Adipocyte (in vitro differentiated cells): ENCODE measurements around the gene OR6Y1.

Source experiments
- DNase-seq: peaks from one replicate; pipeline ENCODE4 v3.0.0-alpha.2; 2015; ENCODE audit warnings: low read depth
- H3K27me3 ChIP-seq: replicated peaks from 2 replicates; pipeline ENCODE4 v1.7.0; 2013; ENCODE audit warnings: mild to moderate bottlenecking, low read length, moderate library complexity; ENCODE audit not compliant: control insufficient read depth, insufficient read depth
- H3K36me3 ChIP-seq: 2 replicates; pipeline ENCODE4 v1.7.0; 2013; ENCODE audit warnings: low read length, mild to moderate bottlenecking, moderate library complexity; ENCODE audit not compliant: control insufficient read depth, insufficient read depth, severe bottlenecking
- H3K4me1 ChIP-seq: 2 replicates; pipeline ENCODE4 v1.7.0; 2013; ENCODE audit warnings: mild to moderate bottlenecking, low read length, moderate library complexity; ENCODE audit not compliant: control insufficient read depth, insufficient read depth
- H3K4me3 ChIP-seq: 2 replicates; pipeline ENCODE4 v1.7.0; 2013; ENCODE audit warnings: mild to moderate bottlenecking, low read length, moderate library complexity
- H3K9ac ChIP-seq: 2 replicates; pipeline ENCODE4 v1.7.0; 2013; ENCODE audit warnings: mild to moderate bottlenecking, low read length, moderate library complexity
- H3K9me3 ChIP-seq: 2 replicates; pipeline ENCODE4 v1.7.0; 2013; ENCODE audit warnings: mild to moderate bottlenecking, low read length, moderate library complexity; ENCODE audit not compliant: control insufficient read depth

Gene OR6Y1, protein sequence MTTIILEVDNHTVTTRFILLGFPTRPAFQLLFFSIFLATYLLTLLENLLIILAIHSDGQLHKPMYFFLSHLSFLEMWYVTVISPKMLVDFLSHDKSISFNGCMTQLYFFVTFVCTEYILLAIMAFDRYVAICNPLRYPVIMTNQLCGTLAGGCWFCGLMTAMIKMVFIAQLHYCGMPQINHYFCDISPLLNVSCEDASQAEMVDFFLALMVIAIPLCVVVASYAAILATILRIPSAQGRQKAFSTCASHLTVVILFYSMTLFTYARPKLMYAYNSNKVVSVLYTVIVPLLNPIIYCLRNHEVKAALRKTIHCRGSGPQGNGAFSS

DNA sequence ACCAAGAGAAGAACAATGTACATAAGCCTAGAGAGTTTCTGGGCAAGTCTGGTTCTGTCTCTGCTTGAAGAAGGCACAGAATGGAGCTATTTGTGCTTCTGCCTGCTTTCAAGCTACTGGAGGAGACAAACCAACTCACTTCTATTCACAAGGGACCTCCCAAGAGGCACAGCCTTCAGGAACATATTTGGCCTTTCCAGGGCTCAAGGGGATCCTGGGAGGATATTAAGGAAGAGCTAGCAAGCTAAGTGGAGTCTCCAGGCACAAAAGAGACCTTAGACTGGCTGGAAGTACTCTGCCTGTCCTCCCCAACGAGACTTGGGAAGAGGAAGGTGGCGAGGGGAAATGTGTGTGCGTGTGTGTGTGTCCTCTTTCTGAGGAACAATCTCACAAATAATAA, at the start of gene OR6Y1:
Gene OR6Y1 (minus strand): TSS at position 54 of the 400 bp plus-strand sequence. CDS start 6,300 bp downstream, outside the sequence.
- H3K9me3 ChIP-seq, result no peaks in the 10 kb centered on the region
- H3K36me3 ChIP-seq, result no peaks in the 10 kb centered on the region
- H3K27me3 ChIP-seq, result no peaks in the 10 kb centered on the region

DNA sequence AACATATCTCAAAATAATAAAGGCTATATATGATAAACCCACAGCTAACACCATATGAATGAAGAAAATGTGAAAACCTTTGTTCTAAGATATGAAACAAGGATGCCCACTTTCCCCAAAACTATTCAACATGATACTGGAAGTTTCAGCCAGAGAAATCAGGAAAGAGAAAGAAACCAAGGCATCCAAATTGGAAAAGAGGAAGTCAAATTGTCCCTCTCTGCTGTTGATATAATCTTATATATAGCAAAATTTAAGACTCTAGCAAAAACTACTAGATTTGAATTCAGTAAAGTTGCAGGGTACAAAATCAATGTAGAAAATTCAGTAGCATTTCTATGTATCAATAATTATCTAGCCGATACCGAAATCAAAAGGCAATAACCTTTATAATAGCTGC, 46.5 kb upstream of the OR6Y1 start:
- H3K4me1 ChIP-seq, result no peaks in the 10 kb centered on the region
- DNase-seq, result no peak
- no peaks in the 10 kb centered on the region for H3K36me3 ChIP-seq
- H3K9ac ChIP-seq, result no peak overlapping the region
- peaks cover 28% of the 10 kb centered on the region for H3K9me3 ChIP-seq
- no peaks in the 10 kb centered on the region for H3K27me3 ChIP-seq
- no peak overlapping the region for H3K4me3 ChIP-seq

More for the DNA sequence above, at the start of gene OR6Y1:
- no peak within 1 kb of the TSS for H3K9ac ChIP-seq
- DNase-seq, result no peak
- no peaks in the 10 kb centered on the region for H3K4me1 ChIP-seq
- H3K4me3 ChIP-seq, result no peak within 1 kb of the TSS

DNA sequence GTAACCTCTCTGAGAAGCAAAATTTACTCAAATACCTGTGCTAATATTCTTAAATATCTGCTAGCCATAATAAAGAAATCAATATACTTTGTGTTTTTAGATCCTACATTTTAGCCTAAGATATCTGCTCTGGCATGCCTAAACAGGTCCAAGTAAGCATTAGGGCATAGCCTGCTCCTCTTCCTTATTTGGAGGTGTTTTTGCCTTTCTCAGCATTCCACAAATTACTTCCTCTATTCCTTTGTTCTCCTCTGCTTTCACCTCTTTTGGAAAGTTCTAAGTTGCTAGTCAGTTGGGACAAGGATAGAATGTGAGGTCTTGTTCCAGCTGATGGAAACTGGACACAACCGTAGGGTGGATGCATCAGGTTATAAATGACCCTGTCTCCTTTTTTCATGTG, 32.7 kb upstream of the OR6Y1 start:
- Histone ChIP-seq H3K4me3 (no peak overlapping the region), H3K27me3 (no peaks in the 10 kb centered on the region), H3K9me3 (peaks cover 14% of the 10 kb centered on the region), H3K4me1 (no peaks in the 10 kb centered on the region), H3K36me3 (no peaks in the 10 kb centered on the region), H3K9ac (no peak overlapping the region)
- DNase-seq, result no peak

GRCh38 chr1:158583962-158584361, 29.8 kb upstream of the OR6Y1 start:
- Histone ChIP-seq H3K27me3 (no peaks in the 10 kb centered on the region), H3K4me3 (no peak overlapping the region), H3K36me3 (no peaks in the 10 kb centered on the region), H3K9me3 (peaks cover 14% of the 10 kb centered on the region), H3K9ac (no peak overlapping the region), H3K4me1 (no peaks in the 10 kb centered on the region)
- DNase-seq, result no peak

- H3K9me3 ChIP-seq, result no peaks in the 10 kb centered on the region
- H3K27me3 ChIP-seq, result no peaks in the 10 kb centered on the region
- H3K4me1 ChIP-seq, result no peaks in the 10 kb centered on the region
- no peak for DNase-seq
- no peak within 1 kb of the TSS for H3K4me3 ChIP-seq
- H3K36me3 ChIP-seq, result no peaks in the 10 kb centered on the region
- no peak within 1 kb of the TSS for H3K9ac ChIP-seq
Measured at GRCh38 chr1:158579733-158580132, 25.5 kb upstream of the OR6Y1 start, which contains the start of gene OR10X1. OR10X1 (minus strand) TSS chr1:158579899; CDS start chr1:158579899, 0 bp downstream.

DNA sequence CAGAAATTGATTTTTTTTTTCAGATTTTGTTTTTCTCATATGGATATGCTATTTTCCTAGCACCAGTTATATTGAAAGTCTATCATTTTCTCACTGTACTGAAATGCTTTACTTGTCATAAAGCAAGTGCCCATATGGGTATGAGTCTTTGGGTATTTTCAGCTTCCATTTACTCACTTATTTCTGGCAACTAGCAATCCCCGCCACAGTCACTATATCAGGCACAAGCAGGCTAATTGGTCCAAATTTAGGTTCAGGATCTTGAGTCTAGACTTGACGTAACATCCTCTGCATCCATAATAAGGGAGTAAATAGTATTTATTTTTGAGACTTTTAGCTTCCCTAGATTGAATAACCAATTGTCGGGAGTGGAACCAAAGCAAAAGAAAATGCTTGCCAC, 23.4 kb upstream of the OR6Y1 start:
- no peak overlapping the region for H3K4me3 ChIP-seq
- DNase-seq, result no peak
- no peak overlapping the region for H3K9ac ChIP-seq
- H3K27me3 ChIP-seq, result peaks cover 3% of the 10 kb centered on the region
- no peaks in the 10 kb centered on the region for H3K9me3 ChIP-seq
- no peaks in the 10 kb centered on the region for H3K4me1 ChIP-seq
- H3K36me3 ChIP-seq, result no peaks in the 10 kb centered on the region

DNA sequence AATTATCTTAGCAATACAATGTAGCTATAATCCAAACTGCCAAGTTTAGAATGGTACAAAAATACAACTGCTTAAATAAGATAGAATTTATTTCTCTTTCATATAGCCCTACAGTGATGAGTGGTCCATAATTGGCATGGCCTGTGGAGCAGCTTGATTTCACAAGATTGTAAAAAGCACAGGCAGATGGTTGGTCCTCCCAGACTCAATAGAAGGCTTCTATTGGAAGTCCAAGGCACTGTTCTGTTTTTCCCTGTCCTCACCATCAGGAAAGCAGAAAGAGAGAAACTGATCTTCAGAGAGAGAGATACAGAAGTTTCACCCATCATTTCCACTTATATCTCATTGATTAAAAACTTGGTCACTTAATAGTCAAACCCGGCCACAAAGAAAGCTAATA, 18.0 kb upstream of the OR6Y1 start:
- Histone ChIP-seq H3K27me3 (peaks cover 4% of the 10 kb centered on the region), H3K4me1 (no peaks in the 10 kb centered on the region), H3K36me3 (no peaks in the 10 kb centered on the region), H3K4me3 (no peak overlapping the region), H3K9ac (no peak overlapping the region), H3K9me3 (no peaks in the 10 kb centered on the region)
- no peak for DNase-seq

GRCh38 chr1:158570480-158570879, 16.3 kb upstream of the OR6Y1 start, which contains the start of gene OR6P1:
OR6P1 (minus strand) TSS chr1:158570580; CDS start chr1:158563604, 6,976 bp downstream.
- DNase-seq, result no peak
- Histone ChIP-seq H3K4me3 (no peak within 1 kb of the TSS), H3K36me3 (no peaks in the 10 kb centered on the region), H3K4me1 (no peaks in the 10 kb centered on the region), H3K9ac (no peak within 1 kb of the TSS), H3K27me3 (peaks cover 4% of the 10 kb centered on the region), H3K9me3 (no peaks in the 10 kb centered on the region)

DNA sequence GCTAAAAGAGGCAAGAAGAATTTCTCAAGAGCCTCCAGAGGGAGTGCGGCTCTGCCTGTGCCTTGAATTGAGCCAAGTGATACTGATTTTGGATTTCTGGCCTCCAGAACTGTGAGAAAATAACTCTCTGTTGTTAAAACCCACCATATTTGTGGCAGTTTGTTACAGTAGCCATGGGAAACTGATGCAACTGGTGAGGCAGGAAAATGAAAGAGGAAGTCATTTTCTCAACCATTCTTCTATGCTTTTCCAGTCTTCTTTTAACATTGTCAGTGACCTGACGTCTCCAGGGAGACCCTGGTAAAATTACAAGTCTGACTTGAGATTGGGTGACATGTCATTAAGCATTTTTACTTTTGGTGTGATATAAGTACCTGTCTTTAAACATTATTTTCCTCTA, 10.4 kb upstream of the OR6Y1 start:
- no peak for DNase-seq
- no peaks in the 10 kb centered on the region for H3K27me3 ChIP-seq

DNA sequence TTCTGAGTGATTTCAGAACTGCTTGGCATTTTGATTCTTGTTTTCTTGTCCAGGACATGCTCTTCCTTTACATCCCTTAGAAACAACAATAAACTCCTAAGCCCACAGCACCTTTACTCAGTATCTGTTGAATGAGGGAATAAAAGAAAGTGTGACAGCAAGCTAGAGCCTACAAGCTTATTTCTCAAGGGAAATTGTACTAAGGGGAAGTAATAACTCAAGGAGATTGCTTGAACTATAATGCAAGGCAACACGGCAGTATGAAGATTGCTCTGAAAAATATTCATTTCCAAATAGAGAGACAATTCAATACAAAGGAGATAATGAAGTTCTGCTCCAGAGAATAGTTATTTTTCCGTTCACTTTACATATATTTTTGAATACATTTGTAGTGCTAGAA, 9.6 kb upstream of the OR6Y1 start:
- no peak for DNase-seq
- no peak overlapping the region for H3K9ac ChIP-seq
- H3K4me1 ChIP-seq, result no peaks in the 10 kb centered on the region
- no peaks in the 10 kb centered on the region for H3K27me3 ChIP-seq
- H3K4me3 ChIP-seq, result no peak overlapping the region
- H3K9me3 ChIP-seq, result no peaks in the 10 kb centered on the region
- H3K36me3 ChIP-seq, result no peaks in the 10 kb centered on the region

More for the DNA sequence above, 10.4 kb upstream of the OR6Y1 start:
- Histone ChIP-seq H3K9ac (no peak overlapping the region), H3K9me3 (no peaks in the 10 kb centered on the region), H3K4me1 (no peaks in the 10 kb centered on the region), H3K36me3 (no peaks in the 10 kb centered on the region), H3K4me3 (no peak overlapping the region)

GRCh38 chr1:158559696-158560095, 5.5 kb upstream of the OR6Y1 start:
- Histone ChIP-seq H3K4me3 (no peak overlapping the region), H3K9ac (no peak overlapping the region), H3K9me3 (no peaks in the 10 kb centered on the region), H3K4me1 (no peaks in the 10 kb centered on the region), H3K36me3 (no peaks in the 10 kb centered on the region), H3K27me3 (no peaks in the 10 kb centered on the region)
- DNase-seq, result no peak

- Histone ChIP-seq H3K36me3 (no peaks in the 10 kb centered on the region), H3K4me1 (no peaks in the 10 kb centered on the region), H3K27me3 (no peaks in the 10 kb centered on the region), H3K4me3 (no peak overlapping the region), H3K9ac (no peak overlapping the region), H3K9me3 (no peaks in the 10 kb centered on the region)
- DNase-seq, result no peak
Measured at GRCh38 chr1:158552296-158552695, 1.9 kb downstream of the OR6Y1 start.
